Psoas muscle (tissue), 8 donors: ENCODE measurements around the gene GPER1. TPM values are rescaled to one million over a fixed set of nuclear protein-coding genes. Genes with fewer than 3 reads are reported as not detected.
A peak's percentile ranks its signal among the peaks of the same experiment; 100 is the strongest.

Experiments used
- ATAC-seq, 4 donors: fragments of 200-7000 bp; cut with Tn5 transposase; one replicate each; pipeline ENCODE4 v1.9.1; 2020; ENCODE audit warnings: moderate library complexity in 3 of 4, mild to moderate bottlenecking in 2 of 4
- DNase-seq, 2 donors: peaks; one replicate each; pipeline ENCODE4 v3.0.0-alpha.2; 2020
- H3K27ac ChIP-seq: fragments of 200-600 bp; one replicate; pipeline ENCODE4 v1.8.0; 2022
- H3K27me3 ChIP-seq, 3 donors: fragments of 200-600 bp in 1 of 3; one replicate each; pipeline versions ENCODE4 v1.6.1 to v1.8.0; 2013 to 2022; ENCODE audit warnings: low read length in 2 of 3, mild to moderate bottlenecking in 2 of 3, moderate library complexity in 1 of 3; ENCODE audit not compliant: insufficient read depth in 3 of 3
- H3K36me3 ChIP-seq, 2 donors: fragments of 200-600 bp in 1 of 2; one replicate each; pipeline versions ENCODE4 v1.6.1 to v1.8.0; 2013 to 2022; ENCODE audit warnings: low read depth in 1 of 2, mild to moderate bottlenecking in 1 of 2, moderate library complexity in 1 of 2; ENCODE audit not compliant: insufficient read depth in 1 of 2
- H3K4me1 ChIP-seq: fragments of 200-600 bp; one replicate; pipeline ENCODE4 v1.8.0; 2022
- H3K4me3 ChIP-seq: fragments of 200-600 bp; one replicate; pipeline ENCODE4 v1.8.0; 2022; ENCODE audit warnings: mild to moderate bottlenecking
- H3K9me3 ChIP-seq: fragments of 200-600 bp; one replicate; pipeline ENCODE4 v1.8.0; 2022
- WGBS, 3 donors: extraction: QIAGEN DNeasy Blood & Tissue Kit; methylation state at CpG; one replicate each; pipeline versions ENCODE4 v1.1.6 to v1.1.7; 2013; 5-methylcytosine and 5-hydroxymethylcytosine counted together
- intact Hi-C, 2 donors: fragments of 100-400 bp; cut with DNase I; formaldehyde crosslinking; loops; one replicate each; pipeline versions ENCODE4 v1.11.0 to v1.14.2; 2022
- polyA plus RNA-seq, 3 donors: library from polyadenylated mRNA; stranded (reverse); fragments of 200-250 nt; gene quantifications; one replicate each; pipeline ENCODE4 v1.2.3, GENCODE V29; 2013
- total RNA-seq, 4 donors: library from RNA; stranded (reverse); fragmentation: NEBNext Ultra II Directional in 2 of 4; extraction: Animal tissue kit (Norgen Biotek cat#: 25700) in 2 of 4; gene quantifications; one replicate each; pipeline versions ENCODE4 v1.2.1 to v1.2.4, GENCODE V29; 2021 to 2023
- TF ChIP-seq, protein P1 (sequence below): fragments of 200-600 bp; IDR thresholded peaks from one replicate; pipeline ENCODE4 v1.8.0; 2022; ENCODE audit warnings: antibody characterized with exemption
- donor health status: healthy with polysubstance abuse.
- donor health status: DM: no; HTN: no; CAD: no; lungs with moderate emphysema.
- donor health status: Bipolar disorder and iron deficiency.
- donor health status: healthy.
- donor health status: DM: yes; HTN: yes; CAD: no.
- donor health status: DM: no; HTN: no; CAD: no.
- donor health status: DM: no; HTN: no; CAD: no.
- donor health status: DM: yes; HTN: yes; CAD: no.

GPER1 gene
- total and polyA plus RNA-seq, 7 donors = 0.90 to 3.1 (median 1.4) TPM

DNA sequence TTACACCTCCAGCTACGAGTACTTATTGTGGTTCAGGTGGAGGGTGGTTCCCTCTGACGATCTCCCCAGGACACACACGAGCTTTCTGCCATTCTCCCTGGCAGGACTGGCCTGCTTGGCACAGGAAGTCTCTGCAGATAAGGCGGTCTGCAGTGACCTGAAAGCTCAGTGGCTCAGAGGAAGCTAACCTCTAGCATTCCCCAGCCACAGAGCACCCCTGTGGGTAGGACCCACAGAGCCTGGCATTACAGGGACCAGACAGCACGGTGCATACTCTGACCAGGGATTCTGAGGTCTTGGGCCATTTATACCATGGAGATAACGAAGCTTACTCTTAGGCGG is 45.5 kb upstream of the GPER1 start:
- ATAC-seq (no peak), DNase-seq (peak in 1 of 2 donors; percentile 38)
- intact Hi-C loops = no loop called here
- 60 to 82% (median 68%) methylated on average over 7 of the region's 7 CpGs for WGBS, 3 donors
- H3K36me3 ChIP-seq = no peaks in the 10 kb centered on the region
- no peak overlapping the region for H3K4me3 ChIP-seq
- H3K27ac ChIP-seq = no peak overlapping the region
- TF ChIP-seq, protein P1, sequence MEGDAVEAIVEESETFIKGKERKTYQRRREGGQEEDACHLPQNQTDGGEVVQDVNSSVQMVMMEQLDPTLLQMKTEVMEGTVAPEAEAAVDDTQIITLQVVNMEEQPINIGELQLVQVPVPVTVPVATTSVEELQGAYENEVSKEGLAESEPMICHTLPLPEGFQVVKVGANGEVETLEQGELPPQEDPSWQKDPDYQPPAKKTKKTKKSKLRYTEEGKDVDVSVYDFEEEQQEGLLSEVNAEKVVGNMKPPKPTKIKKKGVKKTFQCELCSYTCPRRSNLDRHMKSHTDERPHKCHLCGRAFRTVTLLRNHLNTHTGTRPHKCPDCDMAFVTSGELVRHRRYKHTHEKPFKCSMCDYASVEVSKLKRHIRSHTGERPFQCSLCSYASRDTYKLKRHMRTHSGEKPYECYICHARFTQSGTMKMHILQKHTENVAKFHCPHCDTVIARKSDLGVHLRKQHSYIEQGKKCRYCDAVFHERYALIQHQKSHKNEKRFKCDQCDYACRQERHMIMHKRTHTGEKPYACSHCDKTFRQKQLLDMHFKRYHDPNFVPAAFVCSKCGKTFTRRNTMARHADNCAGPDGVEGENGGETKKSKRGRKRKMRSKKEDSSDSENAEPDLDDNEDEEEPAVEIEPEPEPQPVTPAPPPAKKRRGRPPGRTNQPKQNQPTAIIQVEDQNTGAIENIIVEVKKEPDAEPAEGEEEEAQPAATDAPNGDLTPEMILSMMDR = no peak
- peaks cover 38% of the 10 kb centered on the region for H3K4me1 ChIP-seq
- H3K9me3 ChIP-seq = no peaks in the 10 kb centered on the region
- no peaks in the 10 kb centered on the region for H3K27me3 ChIP-seq

DNA sequence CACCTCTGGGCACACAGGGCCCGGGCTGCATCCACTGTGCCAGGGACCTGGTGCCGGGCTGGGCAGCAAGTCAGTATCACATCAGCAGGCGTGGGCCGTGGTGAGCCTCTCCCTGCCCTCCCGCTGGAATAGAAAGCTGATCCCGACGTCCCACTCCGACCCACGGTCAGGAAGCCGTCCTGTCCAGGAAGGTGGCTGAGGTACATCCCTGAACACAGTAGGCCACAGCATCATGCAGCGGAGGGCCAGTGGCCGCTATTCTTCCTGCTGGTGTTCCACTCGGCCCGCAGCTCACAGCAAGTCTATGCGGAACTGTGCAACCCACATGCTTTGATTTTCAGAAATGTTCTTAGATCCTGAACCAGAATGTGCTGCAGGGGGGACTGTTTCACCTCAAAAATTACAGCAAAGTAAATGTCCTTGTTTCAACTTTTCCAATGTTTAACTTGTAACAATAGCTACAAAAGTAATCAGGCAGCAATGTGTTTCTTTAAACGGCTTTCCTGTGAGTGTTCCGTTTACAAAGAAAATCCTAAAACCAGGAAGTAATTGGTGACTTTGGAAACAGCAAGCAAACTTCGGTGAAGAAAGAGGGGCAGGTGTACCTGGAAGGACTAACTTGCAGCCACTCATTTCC is 44.2 kb upstream of the GPER1 start:
- intact Hi-C loops = loop anchor here in 1 of 2 donors (2.0 kb wide), 1 partner anchor 15 kb away; no protein-coding TSS in a partner anchor

DNA sequence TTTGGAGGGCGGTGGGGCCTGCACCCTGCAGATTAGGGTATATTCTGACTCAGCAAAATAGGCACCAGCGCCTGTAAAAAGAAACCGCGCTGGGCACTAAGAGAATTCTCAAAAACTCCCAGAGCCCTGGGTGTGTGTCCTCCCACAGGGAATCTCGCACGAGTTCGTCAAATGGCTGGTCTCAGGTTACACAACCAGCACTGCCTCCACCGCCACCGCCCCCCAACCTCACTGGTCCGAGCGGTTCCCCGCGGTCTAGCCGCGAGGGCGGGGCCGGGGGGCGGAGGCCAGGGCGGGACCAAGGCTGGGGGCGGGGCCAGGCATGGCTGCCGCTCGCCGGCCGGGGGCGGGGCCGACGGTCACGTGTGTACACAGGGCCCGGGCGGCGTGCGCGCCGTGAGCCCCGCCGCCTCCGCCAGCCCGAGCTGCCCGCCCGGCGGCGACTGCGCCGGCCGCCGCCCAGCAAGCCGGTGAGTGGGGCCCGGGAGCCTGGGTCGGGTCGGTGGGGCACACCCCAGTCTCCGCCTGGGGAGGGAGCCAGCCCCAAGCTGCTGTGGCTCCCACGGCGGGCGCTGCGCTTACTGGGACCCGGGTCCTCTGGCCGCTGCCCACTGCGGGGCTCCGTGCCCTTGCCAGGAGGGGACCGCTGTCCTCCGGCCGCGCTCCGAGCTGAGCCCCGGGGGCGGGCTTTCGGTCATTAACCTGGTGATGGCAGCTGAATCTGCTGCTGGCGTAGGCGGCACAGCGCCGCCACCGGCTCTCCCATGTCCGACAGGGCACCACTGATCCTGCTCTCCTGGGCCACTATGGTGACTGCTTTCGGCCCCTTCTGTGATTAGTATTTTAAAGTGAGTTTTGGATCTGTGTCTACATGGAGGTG is 43.5 kb upstream of the GPER1 start, which contains the start of gene GPR146:
Gene GPR146, plus strand, starts transcription at position 358 of the 880 bp plus-strand sequence. CDS start 12,970 bp downstream, outside the sequence.
- intact Hi-C loops = loop anchor here in 1 of 2 donors (2.0 kb wide), 1 partner anchor 16 kb away; no protein-coding TSS in a partner anchor
- H3K9me3 ChIP-seq = no peaks in the 10 kb centered on the region

More for the DNA sequence above, 44.2 kb upstream of the GPER1 start:
- Histone ChIP-seq H3K27me3 (no peaks in the 10 kb centered on the region), H3K4me3 (peak overlapping the region; percentile 90), H3K4me1 (peaks cover 38% of the 10 kb centered on the region), H3K36me3 (no peaks in the 10 kb centered on the region), H3K27ac (peak overlapping the region; percentile 97), H3K9me3 (no peaks in the 10 kb centered on the region)
- DNase-seq (peak in 1 of 2 donors; percentile 57), ATAC-seq (peak in 2 of 4 donors; percentile 11 to 28)
- TF ChIP-seq, protein P1 = no peak
- 28 to 36% (median 33%) methylated on average over 18 of the region's 18 CpGs for WGBS, 3 donors

More for the DNA sequence above, 43.5 kb upstream of the GPER1 start, which contains the start of gene GPR146:
- Histone ChIP-seq H3K36me3 (no peaks in the 10 kb centered on the region), H3K4me1 (peaks cover 46% of the 10 kb centered on the region), H3K27me3 (no peaks in the 10 kb centered on the region), H3K4me3 (peak within 1 kb of the TSS; percentile 90), H3K27ac (peak within 1 kb of the TSS; percentile 97)
- ATAC-seq (peak; percentile 96 to 99 (median 98)), DNase-seq (peak; percentile 98)
- 1 to 2% (median 1%) methylated on average over 70 to 74 of the region's 74 CpGs for WGBS, 3 donors
- TF ChIP-seq, protein P1 = peak; percentile 61
